HG02885 (cell line): ENCODE measurements around the gene PPIL4.
A peak's percentile ranks its signal among the peaks of the same experiment; 100 is the strongest.
"Not testable (repeated sequence)": the region's sequence is repeated elsewhere in the genome, so short reads cannot be mapped to it uniquely, and the experiment has no call there.

Experiments
- ATAC-seq: cut with Tn5 transposase; IDR thresholded peaks from one replicate; pipeline ENCODE4 v1.9.1; 2021; ENCODE audit warnings: mild to moderate bottlenecking; ENCODE audit not compliant: unreplicated experiment, poor library complexity

PPIL4 gene

DNA sequence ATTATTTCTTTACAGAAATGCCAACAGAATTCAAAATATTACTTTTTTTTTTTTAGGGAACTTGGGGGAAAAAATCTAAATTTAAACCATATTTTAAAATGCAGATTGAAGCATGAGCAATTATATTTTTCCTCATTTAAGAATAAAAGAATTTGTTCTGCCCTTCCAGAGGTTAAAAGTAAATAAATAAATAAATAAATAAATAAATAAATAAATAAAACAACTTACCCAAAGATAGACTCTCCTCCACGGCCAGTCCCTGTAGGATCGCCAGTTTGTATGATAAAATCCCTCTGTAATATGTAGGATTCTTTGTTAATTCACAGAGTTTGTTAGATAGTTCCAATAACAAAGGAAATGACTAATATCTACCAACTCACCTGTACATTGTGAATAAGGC is 4.7 kb downstream of the PPIL4 start:
- ATAC-seq, result no peak

DNA sequence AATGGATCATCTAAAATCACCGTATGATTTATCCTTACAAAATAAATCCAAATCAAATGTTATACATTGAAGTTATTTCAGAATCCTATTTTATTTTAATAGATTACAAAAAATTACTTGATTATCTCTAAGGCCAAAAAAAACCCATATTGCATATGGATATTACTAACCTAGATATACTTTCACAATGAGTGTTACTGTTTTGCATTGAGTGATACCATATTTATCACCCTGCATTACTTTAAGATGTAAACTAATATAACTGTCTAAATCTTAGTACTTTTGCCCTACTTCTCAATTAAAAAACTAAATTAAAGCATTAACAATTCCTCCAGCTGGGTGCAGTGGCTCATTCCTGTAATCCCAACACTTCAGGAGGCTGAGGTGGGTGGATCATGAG is 11.1 kb downstream of the PPIL4 start:
- ATAC-seq, result no peak

DNA sequence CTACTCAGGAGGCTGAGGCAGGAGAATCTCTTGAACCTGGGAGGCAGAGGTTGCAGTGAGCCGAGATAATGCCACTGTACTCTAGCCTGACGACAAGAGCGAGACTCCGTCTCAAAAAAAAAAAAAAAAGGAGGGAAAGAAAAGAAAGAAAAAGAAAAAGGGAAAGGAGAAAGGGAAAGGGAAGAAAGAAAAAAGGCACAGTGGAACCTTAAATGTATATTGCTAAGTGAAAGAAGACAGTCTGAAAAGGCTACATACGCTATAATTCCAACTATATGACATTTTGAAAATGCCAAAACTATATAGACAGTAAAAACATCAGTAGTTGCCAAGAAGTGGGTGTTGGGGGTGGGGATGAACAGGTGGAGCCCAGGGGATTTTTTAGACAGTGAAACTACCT is 16.2 kb downstream of the PPIL4 start:
- ATAC-seq, result no peak

DNA sequence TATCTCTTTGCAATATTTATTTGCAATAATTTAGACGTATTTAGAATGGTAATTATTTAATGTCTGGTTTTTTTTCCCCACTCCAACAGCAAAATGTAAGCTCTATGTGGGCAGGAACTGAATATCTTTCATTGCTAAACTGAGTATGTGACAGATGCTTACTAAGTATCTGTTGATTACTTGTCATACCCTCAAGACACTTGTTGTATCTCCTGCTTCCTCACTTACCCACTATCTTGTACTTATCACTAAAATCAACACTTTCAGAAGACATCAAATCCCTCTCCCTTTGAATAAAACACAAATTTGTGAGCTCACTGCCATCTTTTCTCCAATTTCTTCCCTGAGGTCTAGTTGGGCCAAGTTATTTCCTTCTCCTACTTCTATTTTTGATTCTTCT is 30.3 kb downstream of the PPIL4 start:
- ATAC-seq, result no peak

DNA sequence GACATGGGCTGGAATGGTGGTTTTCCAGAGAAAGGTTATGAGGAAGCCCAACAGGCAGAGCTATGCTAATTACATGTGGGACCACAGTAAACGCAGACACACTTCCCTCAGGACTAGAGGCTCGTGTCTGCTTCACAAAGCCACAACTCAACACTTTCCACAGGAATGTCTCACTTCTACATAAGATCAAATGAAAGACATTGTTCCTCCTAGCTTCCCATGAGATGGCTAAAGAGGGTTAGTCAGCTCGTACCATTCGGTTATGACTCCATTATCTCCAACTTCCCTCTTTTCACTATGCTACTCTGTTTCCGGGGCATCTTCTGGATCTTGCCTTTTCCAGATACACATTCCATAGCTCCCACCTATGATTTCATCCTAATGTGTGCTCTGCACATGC is 31.9 kb downstream of the PPIL4 start:
- no peak for ATAC-seq

DNA sequence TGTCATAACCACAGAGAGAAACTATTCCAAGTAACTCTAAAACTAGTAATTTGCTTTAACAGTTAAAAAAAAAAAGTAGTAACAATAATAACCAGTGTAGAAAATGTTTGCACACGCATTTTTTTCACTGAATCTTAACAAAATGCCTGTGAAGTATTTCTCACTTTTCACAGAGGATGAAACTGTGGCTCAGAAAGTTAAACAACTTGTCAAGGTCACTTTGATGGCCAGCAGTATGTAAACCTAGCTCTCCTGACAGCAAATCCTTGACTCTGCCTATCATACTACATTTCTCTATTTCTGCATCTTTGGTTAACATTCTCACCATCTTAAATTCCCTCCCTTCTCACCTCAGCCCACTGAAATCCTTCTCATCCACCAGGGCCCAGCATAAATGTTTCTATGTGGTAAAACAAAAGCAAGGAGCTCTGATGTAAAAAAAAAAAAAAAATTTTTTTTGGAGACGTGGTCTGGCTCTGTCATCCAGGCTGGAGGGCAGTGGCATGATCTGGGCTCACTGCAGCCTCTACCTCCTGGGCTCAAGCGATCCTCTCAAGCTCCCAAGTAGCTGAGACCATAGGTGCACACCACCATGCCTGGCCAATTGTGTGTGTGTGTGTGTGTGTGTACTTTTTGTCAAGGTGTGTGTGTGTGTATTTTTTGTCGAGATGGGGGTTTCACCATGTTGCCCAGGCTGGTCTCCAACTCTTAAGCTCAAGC is 34.9 kb downstream of the PPIL4 start:
- no peak for ATAC-seq

DNA sequence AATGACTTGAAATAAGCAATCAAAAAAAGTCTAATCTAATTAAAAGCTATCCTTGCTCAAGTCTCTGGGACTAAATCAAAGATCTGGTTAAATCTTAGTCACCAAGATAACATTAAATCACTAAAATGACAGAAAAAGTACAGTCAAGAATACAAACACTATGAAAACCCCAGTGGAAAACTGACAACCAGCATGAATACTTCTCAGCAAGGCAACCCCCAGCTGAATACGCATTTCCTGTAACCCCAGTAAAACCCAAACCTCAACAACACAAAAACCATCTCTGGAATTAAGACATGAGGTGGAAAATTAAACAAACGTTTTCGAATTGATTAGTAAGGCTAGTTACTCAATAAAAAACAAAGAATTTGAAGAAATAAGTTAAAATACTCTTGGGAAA is 37.4 kb downstream of the PPIL4 start:
- ATAC-seq, result no peak

DNA sequence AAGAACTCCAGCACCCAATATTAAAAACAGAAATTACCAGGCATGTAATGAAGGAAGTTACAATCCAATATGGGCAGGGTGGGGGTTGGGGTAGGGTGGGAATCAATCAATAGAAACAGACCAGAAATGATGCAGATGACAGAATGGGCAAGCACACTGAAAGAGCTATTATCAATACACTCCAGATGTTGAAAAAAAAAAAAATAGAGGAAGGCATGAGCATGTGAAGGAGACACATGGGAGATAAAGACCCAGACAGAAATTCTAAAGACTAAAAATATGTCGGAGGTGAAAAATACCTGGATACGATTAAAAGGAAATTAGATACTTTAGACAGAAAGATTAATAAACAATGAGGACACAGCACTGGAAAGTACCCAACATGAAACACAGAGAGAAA is 42.0 kb downstream of the PPIL4 start:
- ATAC-seq, result no peak

DNA sequence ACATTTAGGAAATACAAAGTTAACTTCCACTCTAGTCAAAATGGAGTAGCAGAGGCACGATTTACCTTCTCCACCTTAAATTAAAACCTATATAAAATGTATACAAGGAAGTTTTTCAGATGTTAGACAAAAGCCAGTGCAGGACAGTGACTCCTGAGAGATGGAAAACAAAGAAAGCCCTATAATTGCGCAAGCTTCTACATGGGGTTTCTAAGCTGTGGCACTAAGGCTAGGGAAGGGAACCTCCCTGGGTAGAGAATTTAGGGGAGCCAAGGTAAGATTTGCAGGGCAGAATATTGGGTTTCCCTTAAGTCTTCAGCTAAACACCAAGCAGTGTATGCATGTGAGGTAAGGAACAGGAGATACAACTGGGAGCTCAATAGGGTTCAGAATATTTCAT is 42.6 kb downstream of the PPIL4 start:
- ATAC-seq, result no peak

DNA sequence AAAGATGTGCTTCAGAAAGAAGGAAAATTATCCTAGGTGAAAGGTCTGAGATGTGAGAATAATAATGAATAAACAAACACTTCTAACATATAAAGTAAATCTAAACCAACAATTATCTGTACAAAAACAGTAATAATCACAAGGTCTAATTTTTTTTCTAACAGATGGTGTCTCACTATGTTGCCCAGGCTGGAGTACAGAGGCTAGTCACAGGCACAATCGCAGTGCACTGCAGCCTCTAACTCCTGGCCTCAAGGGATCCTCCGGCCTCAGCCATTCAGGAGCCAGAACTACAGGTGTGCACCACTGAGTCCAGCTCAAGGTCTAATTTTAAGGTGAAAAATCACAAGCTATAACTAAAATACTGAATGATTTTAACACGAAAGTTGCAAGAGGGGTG is 44.1 kb downstream of the PPIL4 start:
- no peak for ATAC-seq

DNA sequence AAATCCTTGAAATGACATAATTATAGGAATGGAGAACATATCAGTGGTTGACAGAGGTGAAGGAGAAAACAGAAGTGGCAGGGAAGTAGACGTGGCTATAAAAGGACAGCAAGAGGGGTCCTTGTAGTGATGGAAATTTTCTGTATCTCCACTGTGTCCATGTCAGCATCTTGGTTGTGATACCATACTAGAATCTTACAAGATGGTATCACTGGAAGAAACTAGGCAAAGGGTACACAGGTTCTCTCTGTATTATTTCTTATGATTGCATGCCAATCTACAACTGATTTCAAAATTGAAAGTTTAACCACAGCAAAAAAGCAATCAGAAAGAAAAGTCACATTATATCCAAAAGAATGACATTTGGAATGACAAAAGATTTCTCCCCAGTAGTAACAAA is 44.6 kb downstream of the PPIL4 start:
- ATAC-seq, result no peak

DNA sequence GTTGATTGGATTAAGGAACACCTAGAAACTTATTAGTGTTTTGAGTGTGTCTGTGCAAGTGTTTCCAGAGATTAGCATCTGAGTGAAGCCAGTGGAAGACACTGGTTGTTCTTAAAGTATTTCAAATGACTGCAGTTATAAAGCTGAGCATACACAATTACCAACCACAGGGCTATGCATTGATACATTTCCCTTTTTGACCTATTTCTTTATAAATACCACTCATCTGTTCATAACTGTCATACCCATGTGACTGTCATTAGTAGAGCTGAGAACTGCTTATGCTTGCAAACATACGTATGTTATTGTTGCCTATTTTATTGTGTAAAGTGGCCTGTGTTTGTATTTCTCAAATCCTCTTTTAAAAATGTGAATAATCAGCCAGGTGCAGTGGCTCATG is 45.7 kb downstream of the PPIL4 start:
- no peak for ATAC-seq

DNA sequence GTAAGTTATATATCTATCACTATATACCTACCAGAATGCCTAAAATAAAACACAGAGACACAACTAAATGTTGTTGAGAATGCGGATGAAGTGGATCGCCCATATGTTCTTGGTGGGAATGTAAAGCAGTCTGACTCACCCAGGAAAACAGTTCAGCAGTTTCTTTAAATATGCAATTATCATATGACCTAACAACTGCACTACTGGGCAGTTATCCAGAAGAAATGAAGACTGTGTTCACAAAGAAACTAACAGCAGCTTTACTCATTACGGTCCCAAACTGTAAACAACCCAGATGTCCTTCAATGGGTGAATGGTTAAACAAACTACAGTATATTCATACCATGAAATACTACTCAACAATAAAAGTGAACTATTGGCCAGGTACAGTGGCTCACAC is 46.8 kb downstream of the PPIL4 start:
- ATAC-seq, result no peak

DNA sequence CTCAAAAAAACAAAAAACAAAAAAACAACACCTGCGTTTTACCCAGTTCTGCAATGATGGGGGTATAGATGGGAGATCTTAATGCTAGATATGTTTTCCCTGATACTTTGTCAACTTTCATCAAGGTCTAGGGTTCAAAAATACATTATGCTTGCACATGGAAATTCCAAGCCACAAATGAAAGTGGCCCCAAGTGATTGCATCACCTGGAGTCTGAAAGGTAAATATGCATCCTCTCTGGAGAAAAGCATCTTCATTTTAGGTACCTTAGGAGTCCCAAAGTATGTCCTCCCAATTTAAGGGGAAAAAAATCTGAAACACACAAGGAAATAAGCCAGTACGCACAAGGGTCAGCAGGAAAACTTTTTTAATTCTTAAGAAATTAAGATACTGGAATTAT is 48.5 kb downstream of the PPIL4 start:
- no peak for ATAC-seq

DNA sequence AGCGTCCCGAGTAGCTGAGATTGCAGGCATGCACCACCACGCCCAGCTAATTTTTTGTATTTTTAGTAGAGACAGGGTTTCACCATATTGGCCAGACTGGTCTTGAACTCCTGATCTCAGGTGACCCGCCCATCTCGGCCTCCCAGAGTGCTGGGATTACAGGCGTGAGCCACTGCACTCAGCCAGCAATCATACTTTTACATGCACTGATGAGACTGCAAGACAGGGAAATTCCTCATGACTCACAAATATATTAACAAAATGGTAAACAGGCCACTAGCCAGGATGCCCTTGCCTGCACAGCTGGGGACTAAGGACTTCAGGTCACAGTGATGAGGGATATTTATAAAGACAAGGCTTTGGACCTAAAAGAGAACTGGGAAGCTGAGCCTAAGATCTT is 49.2 kb downstream of the PPIL4 start:
- ATAC-seq, result peak; percentile 51

DNA sequence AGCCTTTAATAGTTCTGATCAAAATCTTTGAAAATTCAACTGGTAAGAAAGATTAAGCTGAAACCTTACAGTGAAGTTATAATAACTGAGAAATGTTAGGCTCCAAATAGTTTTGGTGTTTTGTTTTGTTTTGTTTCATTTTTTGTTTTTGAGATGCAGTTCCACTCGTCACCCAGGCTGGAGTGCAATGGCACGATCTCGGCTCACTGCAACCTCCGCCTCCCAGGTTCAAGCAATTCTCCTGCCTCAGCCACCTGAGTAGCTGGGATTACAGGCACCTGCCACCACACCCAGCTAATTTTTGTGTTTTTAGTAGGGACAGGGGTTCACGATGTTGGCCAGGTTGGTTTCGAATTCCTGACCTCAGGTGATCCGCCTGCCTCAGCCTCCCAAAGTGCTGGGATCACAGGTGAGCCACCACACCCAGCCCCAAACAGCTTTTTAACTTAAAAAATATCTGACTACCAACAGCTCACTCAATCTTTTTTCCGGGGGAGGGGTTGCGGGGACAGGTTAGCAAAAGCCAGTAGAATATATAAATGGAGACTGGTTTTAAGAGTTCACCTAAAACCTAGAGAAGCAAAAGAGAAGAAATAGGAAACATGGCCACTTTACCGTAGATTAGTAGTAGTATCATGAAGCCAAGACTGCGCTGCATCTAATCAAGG is 50.4 kb downstream of the PPIL4 start:
- ATAC-seq, result not testable (repeated sequence)

DNA sequence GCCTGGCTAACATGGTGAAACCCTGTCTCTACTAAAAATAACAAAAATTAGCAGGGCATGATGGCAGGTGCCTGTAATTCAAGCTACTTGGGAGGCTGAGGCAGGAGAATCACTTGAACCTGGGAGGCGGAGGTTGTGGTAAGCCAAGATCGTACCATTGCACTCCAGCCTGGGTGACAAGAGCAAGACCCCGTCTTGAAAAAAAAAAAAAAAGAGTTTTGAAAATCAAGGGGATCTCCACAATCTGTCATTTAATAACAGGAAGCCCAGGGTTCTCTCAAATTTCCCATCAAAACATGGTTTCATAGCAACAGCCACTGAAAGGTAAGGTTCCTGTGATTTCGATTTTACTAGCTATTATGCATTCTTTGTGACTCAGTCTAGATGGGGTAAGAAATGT is 51.0 kb downstream of the PPIL4 start:
- ATAC-seq, result peak; percentile 82

DNA sequence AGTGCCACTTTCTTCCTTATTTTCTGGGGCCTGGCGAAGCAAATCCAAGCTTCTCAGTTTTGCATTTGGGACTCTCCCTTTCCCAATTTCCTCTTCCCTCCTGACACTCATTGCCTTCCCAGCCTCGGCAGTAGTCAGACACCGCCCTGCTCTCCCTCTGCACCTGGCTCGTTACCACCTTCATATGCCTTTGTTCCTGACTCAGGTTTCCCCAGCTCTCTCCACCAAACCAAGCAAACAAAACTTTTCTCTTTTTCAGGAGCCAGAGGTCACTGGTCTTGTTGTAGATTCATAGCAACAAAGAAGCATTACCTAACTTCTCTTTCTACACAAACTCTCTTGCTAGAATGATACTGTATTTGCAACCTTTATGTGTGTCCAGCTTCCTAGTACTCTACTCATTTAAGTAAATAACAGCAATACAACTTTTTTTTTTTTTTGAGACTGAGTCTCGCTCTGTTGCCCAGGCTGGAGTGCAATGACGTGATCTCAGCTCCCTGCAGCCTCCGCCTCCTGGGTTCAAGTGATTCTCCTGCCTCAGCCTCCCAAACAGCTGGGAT is 52.0 kb downstream of the PPIL4 start:
- ATAC-seq, result no peak

DNA sequence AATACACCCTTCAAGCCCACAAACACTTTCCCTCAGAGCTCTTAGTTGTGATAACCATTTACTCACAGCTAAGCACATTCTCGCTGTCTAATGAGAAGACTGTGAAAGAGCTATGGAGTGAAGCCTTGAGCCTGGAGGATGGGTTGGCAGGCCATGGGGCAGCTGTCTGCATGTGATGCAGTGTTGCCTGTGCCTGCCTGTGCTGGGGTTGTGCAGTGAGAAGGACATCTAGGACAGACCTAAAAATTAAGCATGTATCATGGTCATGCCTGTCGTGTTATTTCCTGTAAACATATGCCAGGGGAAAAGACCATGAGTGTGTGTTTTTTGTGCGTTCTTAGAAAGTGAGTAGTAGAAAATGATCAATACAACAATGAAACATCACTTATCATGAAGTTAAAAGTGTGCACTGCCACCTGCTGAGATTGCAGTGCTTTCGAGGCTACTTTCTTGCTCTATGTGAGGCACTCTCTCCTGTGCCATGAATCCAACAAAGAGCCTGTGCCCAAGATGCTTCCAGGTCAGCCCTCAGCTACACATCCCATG is 53.0 kb downstream of the PPIL4 start:
- no peak for ATAC-seq

DNA sequence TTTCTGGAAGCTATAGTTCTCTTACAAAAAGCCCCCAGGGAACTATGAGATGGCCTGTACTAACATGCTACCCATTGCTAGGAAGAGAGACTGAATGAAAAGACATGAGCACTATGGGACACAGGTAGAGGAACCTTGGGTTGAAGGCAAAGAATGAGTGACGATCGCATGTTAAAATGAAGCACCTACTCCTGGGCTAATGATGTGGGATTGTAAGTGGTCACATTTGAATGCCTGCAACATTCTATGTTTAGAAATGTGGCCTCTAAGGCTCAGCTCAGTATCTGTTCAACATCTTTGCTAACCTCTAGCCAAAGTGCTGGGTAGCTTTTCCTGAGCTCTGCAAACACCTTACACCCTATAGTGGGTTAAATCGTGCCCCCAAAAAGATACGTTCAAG is 55.9 kb downstream of the PPIL4 start:
- ATAC-seq, result no peak

DNA sequence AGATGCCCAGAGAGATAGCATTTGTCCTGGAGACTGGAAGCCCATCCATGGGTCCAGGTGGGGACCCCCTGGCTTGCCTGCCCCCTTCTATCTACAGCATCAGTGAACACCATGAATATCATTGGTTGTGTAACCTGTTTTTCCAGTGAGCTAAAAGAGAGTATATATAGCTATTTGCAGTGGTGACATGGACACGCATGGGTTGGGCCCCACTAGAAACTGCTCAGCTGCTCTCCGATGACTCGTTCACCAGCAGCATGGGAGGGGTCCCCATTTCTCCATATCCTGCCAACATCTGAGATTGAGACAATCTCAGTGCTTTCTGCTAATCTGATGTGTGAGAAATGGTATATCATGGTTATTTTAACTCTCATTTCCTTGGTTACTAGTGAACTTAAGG is 57.0 kb downstream of the PPIL4 start:
- ATAC-seq, result no peak

DNA sequence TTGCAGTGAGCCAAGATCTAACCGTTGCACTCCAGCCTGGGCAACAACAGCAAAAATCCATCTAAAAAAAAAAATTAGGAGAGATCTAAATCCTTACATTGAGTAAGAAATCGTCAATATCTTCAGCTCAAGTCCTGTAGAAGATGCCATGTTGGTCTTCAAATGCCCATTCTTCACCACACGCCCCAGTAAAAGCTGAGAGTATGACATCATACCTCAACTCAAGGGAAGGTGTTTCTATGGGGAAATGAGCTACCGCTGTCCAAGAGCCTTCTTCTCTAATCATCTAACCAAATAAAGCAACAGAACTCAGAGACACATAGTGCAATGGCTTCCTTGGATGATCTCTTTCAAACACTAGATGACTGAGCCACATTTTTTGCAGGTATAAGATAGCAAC is 58.5 kb downstream of the PPIL4 start:
- no peak for ATAC-seq
